OCI-LY3 (cell line): ENCODE measurements around the gene GRM2.

Experiments
- H2AFZ ChIP-seq: fragments of 200-600, 300-600 bp; shearing (Covaris generic); 2 replicates; pipeline ENCODE4 v1.6.0; 2014; ENCODE audit warnings: antibody characterized with exemption, low read depth, low read length
- H3K27ac ChIP-seq: fragments of 200-600, 300-600 bp; sonication (generic); 2 replicates; pipeline ENCODE4 v1.5.1; 2014; ENCODE audit warnings: mild to moderate bottlenecking, low read length, moderate library complexity, mixed read lengths
- H3K27me3 ChIP-seq: fragments of 200-600, 300-600 bp; sonication (generic); 2 replicates; pipeline ENCODE4 v1.6.1; 2014; ENCODE audit warnings: low read depth, low read length, mixed read lengths
- H3K36me3 ChIP-seq: fragments of 200-600, 300-600 bp; sonication (generic); replicated peaks from 2 replicates; pipeline ENCODE3; 2014; ENCODE audit warnings: low read depth, low read length, mixed read lengths
- H3K4me1 ChIP-seq: fragments of 300-600, 200-600 bp; sonication (generic); 2 replicates; pipeline ENCODE4 v1.6.1; 2014; ENCODE audit warnings: low read length, mixed read lengths
- H3K4me2 ChIP-seq: fragments of 200-600, 300-600 bp; sonication (generic); 2 replicates; pipeline ENCODE4 v1.6.1; 2014; ENCODE audit warnings: low read length, mixed read lengths
- H3K4me3 ChIP-seq: fragments of 300-600, 200-600 bp; sonication (generic); 2 replicates; pipeline ENCODE4 v1.5.1; 2014; ENCODE audit warnings: antibody characterized with exemption, mild to moderate bottlenecking, low read length, moderate library complexity
- H3K79me2 ChIP-seq: fragments of 300-600, 200-600 bp; shearing (Covaris generic); 2 replicates; pipeline ENCODE4 v1.6.1; 2014; ENCODE audit warnings: mild to moderate bottlenecking, low read length, mixed read lengths
- H3K9ac ChIP-seq: fragments of 300-600, 200-600 bp; shearing (Covaris generic); 2 replicates; pipeline ENCODE4 v1.6.0; 2014; ENCODE audit warnings: mild to moderate bottlenecking, low read length, moderate library complexity
- H3K9me3 ChIP-seq: fragments of 200-600, 300-600 bp; shearing (Covaris generic); 2 replicates; pipeline ENCODE4 v1.6.1; 2014; ENCODE audit warnings: low read length, mixed read lengths; ENCODE audit not compliant: insufficient read depth
- H4K20me1 ChIP-seq: fragments of 200-600, 300-600 bp; sonication (generic); 2 replicates; pipeline ENCODE4 v1.6.1; 2016; ENCODE audit warnings: low read length, mixed read lengths; ENCODE audit not compliant: insufficient read depth
- CTCF ChIP-seq: fragments of 200-600, 300-600 bp; sonication (generic); IDR thresholded peaks from 2 replicates; pipeline ENCODE4 v1.5.1; 2014; ENCODE audit warnings: antibody characterized with exemption, low read length, low read depth
- EZH2phosphoT487 ChIP-seq: fragments of 200-600 bp; shearing (Covaris generic); IDR thresholded peaks from 2 replicates; pipeline ENCODE4 v1.6.1; 2018; ENCODE audit warnings: antibody characterized with exemption, mixed run types, low read depth

The GRM2 gene

DNA sequence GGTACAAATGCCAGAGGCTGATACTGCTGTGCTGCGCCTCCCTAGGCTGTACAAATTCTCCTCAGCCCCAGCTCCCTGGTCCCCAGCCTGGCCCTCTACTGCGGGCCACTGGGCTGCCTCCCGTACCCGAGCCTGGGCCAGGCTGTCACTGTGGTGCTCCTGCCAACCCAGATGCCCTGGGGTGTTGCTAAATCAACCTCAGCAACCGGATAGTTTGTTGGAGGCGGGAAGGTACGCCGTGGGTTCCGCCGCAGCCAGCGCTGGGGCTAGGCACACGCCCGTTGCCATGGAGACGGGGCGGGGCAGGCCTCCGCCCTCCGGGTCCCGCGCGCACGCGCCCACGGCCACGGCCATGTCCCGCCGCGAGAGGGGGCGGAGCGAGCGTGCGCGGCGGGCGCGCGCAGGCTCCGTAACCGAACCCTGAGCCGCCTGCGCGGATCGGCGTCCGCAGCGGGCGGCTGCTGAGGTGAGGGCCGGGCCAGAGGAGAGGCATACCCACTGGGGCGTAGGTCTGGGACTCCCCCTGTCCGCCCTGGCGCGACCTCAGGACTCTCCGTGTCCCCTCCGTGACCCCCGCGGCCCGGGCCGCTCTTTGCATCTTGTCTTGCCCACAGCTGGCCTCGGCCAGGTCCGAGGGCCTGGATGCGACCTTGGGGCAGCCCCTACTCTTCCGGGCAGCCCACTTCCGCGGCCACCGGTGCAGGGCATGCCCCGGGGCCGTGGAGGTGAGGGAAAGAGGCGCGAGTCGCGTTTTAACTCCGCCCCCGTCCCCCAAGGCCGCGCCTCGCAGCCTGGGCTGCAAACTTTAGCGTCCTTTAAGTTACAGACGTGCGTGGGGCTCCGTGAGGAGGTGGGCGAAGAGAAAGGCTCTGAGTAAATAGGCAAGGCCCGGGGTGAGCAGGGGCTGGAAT is 35.8 kb upstream of the GRM2 start, which contains the start of gene TEX264:
Gene TEX264, plus strand, starts transcription at position 430 of the 911 bp plus-strand sequence. CDS start 3,053 bp downstream, outside the sequence.
- Histone ChIP-seq H3K9me3 (no peaks in the 10 kb centered on the region), H3K36me3 (peaks cover 17% of the 10 kb centered on the region), H3K4me1 (peaks cover 21% of the 10 kb centered on the region), H3K9ac (peak within 1 kb of the TSS; percentile 94), H4K20me1 (no peaks in the 10 kb centered on the region), H2AFZ (peak within 1 kb of the TSS; percentile 61), H3K27ac (peak within 1 kb of the TSS; percentile 76), H3K79me2 (peaks cover 16% of the 10 kb centered on the region), H3K4me3 (peak within 1 kb of the TSS; percentile 86), H3K4me2 (peak within 1 kb of the TSS; percentile 86), H3K27me3 (no peaks in the 10 kb centered on the region)
- TF ChIP-seq CTCF (no peak), EZH2phosphoT487 (no peak)

- Histone ChIP-seq H2AFZ (peak overlapping the region; percentile 61), H3K4me1 (peaks cover 21% of the 10 kb centered on the region)
- TF ChIP-seq EZH2phosphoT487, result no peak
- no peak for TF ChIP-seq CTCF
Observed at GRCh38 chr3:51671734-51672475, 35.0 kb upstream of the GRM2 start.

DNA sequence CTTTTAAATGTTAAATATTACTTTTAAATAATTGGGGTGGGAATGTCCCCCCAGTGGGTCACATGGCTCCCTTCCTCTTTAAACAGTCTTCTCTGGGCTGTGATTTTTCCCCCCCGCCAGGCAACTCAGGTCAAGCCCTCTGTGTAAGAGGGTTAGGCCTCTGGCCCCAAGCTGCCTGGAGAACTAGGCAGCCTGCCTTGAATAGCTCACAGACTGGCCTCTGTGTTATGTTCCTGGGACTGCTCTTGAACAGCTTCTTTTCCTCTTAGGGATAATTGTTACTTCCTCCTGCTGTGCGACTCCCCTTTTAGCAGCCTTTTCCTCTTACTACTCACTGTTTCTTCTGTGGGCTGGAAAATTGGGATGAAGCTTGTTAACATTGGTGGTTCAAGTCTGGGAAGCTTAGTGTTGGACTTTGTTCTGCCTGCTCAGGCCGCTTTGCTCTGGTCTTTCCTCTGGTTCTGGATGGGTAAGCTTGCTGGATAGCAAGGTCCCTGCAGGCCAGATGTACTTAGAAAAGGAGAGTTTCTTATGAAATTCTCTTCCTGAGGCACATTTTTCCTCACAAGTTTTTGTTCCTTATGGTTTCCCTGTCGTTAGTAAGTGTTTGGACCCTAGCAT is 33.6 kb upstream of the GRM2 start:
- H3K27me3 ChIP-seq, result no peaks in the 10 kb centered on the region
- no peak overlapping the region for H3K9ac ChIP-seq
- H3K36me3 ChIP-seq, result peaks cover 24% of the 10 kb centered on the region
- H3K4me3 ChIP-seq, result no peak overlapping the region
- H4K20me1 ChIP-seq, result no peaks in the 10 kb centered on the region; the same call in 1 of the 2 replicates
- H3K9me3 ChIP-seq, result no peaks in the 10 kb centered on the region
- no peak overlapping the region for H2AFZ ChIP-seq
- TF ChIP-seq CTCF (no peak), EZH2phosphoT487 (no peak)
- peaks cover 21% of the 10 kb centered on the region for H3K4me1 ChIP-seq
- no peak overlapping the region for H3K27ac ChIP-seq
- no peak overlapping the region for H3K4me2 ChIP-seq
- peaks cover 16% of the 10 kb centered on the region for H3K79me2 ChIP-seq

More at GRCh38 chr3:51671734-51672475, 35.0 kb upstream of the GRM2 start:
- H4K20me1 ChIP-seq, result no peaks in the 10 kb centered on the region; the same call in 1 of the 2 replicates
- H3K79me2 ChIP-seq, result peaks cover 16% of the 10 kb centered on the region
- peaks cover 19% of the 10 kb centered on the region for H3K36me3 ChIP-seq
- H3K9me3 ChIP-seq, result no peaks in the 10 kb centered on the region
- peak overlapping the region; percentile 86 for H3K4me2 ChIP-seq
- no peaks in the 10 kb centered on the region for H3K27me3 ChIP-seq
- H3K27ac ChIP-seq, result peak overlapping the region; percentile 76
- peak overlapping the region; percentile 94 for H3K9ac ChIP-seq
- peak overlapping the region; percentile 86 for H3K4me3 ChIP-seq
